Activated CD4-positive, alpha-beta T cell treated with anti-CD3 and anti-CD28 coated beads for 1 hour (primary cell): ENCODE measurements around the gene RTL10.

Source experiments
- DNase-seq: peaks from one replicate; pipeline ENCODE4 v3.0.0-alpha.2; 2020

RTL10 gene

DNA sequence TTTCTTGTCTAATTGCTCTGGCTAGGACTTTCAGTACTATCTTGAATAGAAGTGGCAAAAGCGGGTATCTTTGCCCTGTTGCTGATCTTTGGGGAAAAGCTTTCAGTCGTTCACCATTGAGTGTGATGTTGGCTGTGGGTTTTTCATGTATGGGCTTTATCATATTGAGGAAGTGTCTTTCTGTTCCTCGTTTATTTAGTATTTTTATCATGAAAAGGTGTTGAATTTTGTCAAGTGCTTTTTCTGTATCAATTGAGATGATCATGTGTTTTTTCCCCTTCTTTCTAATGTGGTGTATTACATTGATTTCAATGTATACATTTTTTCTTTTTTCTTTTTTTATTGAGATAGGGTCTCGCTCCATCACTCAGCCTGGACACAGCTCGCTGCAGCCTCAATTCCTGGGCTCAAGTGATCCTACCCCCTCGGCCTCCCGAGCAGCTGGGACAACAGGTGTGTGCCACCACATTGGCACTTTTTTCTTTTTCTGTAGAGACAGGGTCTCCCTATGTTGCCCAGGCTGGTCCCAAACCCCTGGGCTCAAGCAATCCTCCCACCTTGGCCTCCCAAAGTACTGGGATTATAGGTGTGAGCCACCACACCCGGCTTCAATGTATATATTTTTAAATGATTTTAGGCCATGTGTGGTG lies 5.3 kb upstream of the RTL10 start:
- DNase-seq = no peak

- DNase-seq = no peak
Observed at GRCh38 chr22:19857382-19857781, 2.7 kb upstream of the RTL10 start.

DNA sequence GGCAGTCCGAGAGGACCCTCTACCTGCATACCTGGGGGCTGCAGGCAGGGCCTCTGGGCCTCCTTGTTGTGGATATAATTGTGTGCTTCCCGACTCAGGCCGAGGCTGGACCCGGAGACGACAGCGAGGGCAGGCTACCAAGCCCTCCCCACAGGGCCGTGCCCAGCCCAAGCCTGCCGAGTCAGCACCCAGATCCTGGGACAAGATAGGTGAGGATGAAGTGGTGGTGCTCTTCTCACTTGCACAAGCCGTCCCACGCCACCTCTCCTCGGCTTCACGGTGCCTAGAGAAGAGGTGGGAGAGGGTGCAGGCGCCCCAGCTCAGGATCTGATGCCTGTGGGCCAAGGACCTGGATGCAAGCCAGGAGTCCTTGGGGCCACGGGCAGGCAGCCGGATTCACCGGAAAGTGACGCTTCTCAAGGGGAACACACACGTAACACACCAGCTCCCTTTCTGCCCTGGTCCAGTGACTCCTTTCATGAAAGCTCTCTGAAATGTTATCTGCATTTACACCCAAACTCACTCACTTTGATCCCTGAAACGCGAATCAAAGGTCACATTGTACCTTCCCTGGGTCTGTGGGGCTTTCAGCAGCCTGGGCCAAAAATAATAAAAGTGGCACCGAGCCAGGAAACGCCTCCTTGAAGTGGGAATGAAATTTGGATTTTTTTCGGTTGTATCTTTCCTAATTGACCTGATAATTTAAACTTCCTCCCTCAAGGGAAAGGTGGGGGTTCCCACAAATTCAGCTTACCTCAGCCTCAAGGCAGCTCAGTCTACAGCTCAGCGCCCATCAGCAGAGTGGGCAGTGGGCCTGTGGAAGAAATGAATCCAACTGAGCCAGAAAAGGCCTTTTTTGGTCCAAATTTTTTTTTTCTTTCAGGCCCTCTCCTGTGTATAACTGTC lies 1.1 kb upstream of the RTL10 start:
- DNase-seq = no peak

DNA sequence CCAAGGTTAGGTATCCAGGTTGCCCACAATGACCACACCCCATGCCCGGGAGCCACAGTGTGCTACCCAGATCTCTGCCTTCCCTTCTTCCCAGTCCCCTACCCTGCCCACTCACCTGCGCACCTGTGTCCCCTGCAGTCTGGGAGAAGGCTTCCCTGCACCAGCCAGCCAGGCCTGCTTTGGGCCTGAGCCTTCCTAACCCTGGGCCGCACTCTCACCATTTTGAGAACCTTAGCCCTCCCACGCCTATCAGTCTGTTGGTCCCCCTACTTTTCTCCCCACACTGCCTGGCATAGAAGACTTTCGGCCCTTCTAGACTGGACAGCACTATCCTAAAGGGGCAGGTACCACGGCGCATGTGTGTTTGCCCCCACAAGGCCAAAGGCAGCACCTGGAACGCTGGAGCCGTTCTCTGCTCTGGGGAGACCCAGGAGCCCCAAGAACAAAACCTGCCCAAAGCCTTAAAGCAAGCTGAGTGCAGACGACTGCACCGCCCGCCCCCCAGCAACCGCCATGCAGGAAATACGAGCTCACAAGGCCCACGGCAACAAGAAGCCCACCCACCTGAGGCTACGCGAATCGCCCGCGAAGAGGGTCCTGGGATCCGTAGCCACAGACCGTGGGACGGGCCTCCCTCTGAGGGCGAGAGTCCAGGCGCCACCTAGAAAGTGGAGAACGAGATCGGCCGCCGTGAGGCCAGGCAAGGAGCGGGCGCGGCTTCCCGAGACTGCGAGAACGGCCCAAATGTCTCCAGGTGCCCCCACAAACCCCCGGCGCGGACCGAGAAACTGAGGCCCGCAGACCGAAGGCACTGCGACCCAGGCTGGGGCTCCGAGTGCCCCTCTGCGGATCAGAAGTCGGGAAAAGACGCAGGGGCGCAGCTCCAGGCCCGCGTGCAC lies 546 bp downstream of the RTL10 start:
- no peak for DNase-seq

GRCh38 chr22:19853058-19853878 lies 1.4 kb downstream of the RTL10 start:
- no peak for DNase-seq

GRCh38 chr22:19852177-19852781 lies 2.4 kb downstream of the RTL10 start:
- DNase-seq = no peak

- no peak for DNase-seq
Observed at GRCh38 chr22:19851291-19852176, 3.1 kb downstream of the RTL10 start.

GRCh38 chr22:19850763-19851109 lies 3.9 kb downstream of the RTL10 start:
- DNase-seq = no peak

DNA sequence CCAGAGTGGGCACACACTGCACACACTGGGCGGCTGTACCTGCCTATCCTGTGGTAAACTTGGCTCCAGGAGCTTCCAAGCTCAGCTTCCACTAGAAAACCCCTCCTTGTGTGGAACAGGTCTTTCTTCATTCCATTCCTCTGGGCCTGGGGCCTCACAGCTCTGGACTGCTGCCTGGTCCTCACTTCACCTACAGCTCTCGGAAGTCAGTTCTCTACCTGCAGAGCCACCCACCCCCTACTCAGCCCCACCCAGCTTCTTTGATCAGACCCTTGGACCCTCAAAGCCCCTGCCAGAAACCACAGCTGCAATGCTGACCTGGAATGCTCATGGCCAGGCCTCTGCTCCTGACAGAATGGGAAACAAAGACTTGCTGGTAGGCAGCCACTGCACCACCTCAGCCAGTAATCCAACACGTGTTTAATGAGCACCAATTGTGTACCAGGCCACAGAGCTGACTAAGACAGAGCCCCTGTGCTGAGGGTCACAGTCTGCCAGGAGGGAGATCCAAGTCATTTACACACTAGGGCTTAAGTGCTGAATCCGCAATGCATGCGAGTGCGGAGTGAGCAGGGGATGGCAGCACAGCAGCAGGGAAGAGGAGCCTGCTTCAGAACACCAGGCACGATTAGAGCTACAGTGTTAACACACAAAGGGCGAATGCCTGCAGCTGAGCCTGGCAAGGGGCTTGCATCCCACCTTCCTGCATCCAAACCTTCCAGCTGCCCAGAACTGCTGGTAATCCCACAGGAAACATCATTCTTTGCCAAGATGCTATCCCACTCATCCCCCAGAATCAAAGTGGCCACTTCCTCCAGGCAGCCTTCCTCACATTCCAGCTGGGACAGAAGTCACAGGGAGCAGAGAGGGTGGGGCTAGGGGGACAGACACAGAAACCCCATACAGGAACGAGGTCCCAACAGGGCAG lies 4.6 kb downstream of the RTL10 start:
- no peak for DNase-seq

DNA sequence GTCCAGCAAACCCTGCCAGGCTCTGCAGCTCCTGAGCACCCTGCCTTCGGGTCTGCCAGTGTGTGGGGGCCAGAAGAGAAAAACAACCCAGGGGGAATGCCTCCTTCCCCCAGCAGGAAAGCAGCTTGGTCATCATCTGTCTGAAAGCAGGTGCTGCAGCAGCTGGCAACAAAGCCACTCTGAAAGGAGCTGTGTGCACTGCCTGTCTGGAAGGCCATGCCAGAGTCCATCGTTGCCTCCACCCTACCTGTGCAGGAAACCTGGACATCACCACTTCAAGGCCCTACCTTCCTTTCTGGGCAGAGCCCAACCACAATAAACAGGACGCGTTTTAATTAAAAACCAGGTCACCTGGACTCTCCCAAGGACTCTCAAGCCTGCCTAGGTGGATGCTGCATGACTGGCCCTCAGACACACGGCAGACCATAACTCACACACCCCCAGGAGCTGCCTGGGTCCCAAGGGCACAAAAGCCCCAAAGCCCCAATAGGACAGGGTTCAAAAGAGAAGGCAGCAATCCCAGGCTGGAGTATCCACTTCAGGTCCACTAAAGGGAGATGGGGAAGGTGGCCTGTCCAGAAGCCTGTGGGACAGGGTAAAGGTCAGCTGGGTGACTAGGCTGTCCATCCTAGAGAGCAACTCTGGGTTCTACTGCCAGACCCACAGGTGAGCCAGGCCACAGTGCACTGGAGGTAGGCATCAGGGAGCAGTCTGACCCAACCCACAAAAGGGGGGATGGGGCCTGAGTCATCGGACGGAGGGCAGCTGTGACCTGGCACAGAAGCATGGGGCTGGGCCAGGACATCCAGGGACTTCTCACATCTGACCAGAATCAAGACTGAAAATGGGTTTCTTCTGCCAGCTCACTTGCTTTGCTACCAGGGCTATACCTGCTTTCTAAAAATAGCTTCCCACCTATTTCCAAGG lies 6.1 kb downstream of the RTL10 start:
- no peak for DNase-seq

DNA sequence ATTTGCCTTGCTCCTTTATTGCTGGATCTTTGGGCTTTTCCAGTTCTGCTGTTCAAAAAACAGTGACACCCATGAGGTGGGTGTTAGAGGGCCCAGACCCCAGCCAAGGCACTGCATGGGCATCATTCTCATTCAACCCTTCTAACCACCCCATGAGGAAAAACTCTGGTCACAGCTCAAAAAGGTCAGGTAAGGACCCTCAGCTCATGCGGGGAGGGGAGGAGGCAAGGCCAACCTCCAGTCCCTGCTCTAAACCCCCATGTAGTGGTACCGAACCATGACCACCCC lies 7.4 kb downstream of the RTL10 start:
- DNase-seq = no peak

DNA sequence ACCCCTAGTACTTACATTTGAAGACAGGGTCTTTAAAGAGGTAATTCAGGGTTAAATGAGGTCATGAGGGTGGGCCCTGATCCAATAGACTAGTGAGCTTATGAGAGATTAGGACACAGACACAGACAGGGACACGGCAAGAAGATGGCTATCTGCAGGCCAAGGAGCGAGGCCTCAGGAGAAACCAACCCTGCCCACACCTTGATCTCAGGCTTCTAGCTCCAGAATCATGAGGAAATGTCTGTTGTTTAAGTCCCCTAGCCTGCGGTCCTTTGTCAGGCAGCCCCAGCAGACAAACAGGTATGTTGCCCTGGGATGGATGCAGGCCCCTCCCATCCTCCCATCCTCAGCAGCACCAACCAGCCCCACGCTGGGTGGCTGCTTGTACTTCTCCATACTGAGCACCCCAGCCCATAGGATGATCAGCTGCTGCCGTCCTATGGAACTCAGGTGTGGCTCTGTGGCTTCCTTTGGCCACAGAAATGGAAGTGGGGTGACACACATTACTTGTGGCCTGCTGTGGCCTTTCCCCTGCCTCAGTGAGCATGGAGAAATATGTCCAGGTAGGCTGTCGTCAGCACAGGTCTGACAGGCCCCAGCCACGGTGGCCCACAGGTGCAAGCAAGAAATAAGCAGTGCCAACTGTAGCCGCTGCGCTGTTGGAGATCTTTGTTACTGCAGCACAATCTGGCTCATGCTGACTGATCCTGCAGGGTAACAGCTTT lies 7.9 kb downstream of the RTL10 start:
- DNase-seq = no peak

GRCh38 chr22:19845054-19845722 lies 9.5 kb downstream of the RTL10 start:
- DNase-seq = no peak

GRCh38 chr22:19844377-19845053 lies 10.2 kb downstream of the RTL10 start:
- no peak for DNase-seq

DNA sequence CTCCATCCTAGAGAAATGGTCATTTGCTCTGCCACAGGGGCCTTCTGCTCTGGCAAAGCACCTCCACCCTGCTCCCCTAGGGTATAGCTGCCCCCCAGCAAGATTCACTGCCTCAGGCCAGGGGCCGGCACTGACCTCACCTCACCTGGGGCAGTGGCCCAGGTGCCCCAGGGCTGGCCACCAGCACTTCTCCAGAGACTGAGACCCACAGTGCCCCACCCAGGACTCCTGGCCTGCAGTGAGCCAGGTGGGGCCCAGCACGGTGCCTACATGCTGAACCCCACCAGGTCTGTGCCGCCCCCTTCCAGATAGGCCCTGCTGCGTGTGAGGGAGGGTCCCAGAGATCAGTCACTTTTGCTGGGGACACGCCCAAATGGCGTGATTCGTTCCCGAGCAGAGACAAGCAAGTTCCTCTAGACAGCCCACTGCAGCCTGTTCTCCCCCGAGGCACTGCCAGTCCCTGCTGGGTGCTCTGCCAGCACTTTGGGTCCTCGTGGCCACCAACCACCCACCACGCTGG lies 10.8 kb downstream of the RTL10 start:
- no peak for DNase-seq

- no peak for DNase-seq
Observed at GRCh38 chr22:19843107-19843856, 11.4 kb downstream of the RTL10 start.
